SU-DHL-6 (cell line): ENCODE results near the gene BDKRB2.

Experiments
- CTCF ChIP-seq: fragments of 200-600 bp; sonication (generic); IDR thresholded peaks from one replicate; pipeline ENCODE4 v1.5.1; 2017; ENCODE audit warnings: antibody characterized with exemption, mild to moderate bottlenecking, low read length, moderate library complexity; ENCODE audit not compliant: insufficient read depth, poor library complexity, severe bottlenecking
- EZH2phosphoT487 ChIP-seq: fragments of 200-600 bp; sonication (generic), shearing (Covaris generic); conservative IDR thresholded peaks from 2 replicates; pipeline ENCODE4 v1.6.1; 2018; ENCODE audit warnings: mild to moderate bottlenecking, antibody characterized with exemption, low read length, moderate library complexity, mixed read lengths

GRCh38 chr14:96197969-96198368 is 6.7 kb upstream of the BDKRB2 start:
- TF ChIP-seq CTCF: no peak
- no peak for TF ChIP-seq EZH2phosphoT487
